Neural cell (in vitro differentiated cells): Measurements from ENCODE around the gene PHF21A. TPM values are rescaled to one million over a fixed set of nuclear protein-coding genes. Genes with fewer than 3 reads are reported as not detected.

Experiments used
- H2AFZ ChIP-seq: fragments of 200-600, 300-800 bp; sonication (generic), shearing (Covaris generic); 2 replicates; pipeline ENCODE4 v1.6.0; 2014; ENCODE audit warnings: low read depth, mild to moderate bottlenecking, antibody characterized with exemption, low read length, moderate library complexity
- H3F3A ChIP-seq: fragments of 200-600 bp; shearing (Covaris generic); 2 replicates; pipeline ENCODE4 v1.6.1; 2016; ENCODE audit warnings: mild to moderate bottlenecking, moderate library complexity, mixed read lengths, antibody characterized with exemption, low read length; ENCODE audit not compliant: insufficient read depth, poor library complexity, severe bottlenecking
- H3K27ac ChIP-seq: fragments of 200-600, 300-800 bp; sonication (generic), shearing (Covaris generic); 2 replicates; pipeline ENCODE4 v1.5.1; 2014; ENCODE audit warnings: mild to moderate bottlenecking, low read length, moderate library complexity
- H3K27me3 ChIP-seq: fragments of 300-800, 200-600 bp; sonication (generic), shearing (Covaris generic); 2 replicates; pipeline ENCODE4 v1.6.0; 2014; ENCODE audit warnings: mild to moderate bottlenecking, low read depth, low read length, moderate library complexity; ENCODE audit not compliant: insufficient read depth
- H3K36me3 ChIP-seq: fragments of 300-800, 200-600 bp; sonication (generic), shearing (Covaris generic); 2 replicates; pipeline ENCODE4 v1.5.1; 2014; ENCODE audit warnings: mild to moderate bottlenecking, antibody characterized with exemption, low read length, moderate library complexity; ENCODE audit not compliant: insufficient read depth
- H3K4me2 ChIP-seq: fragments of 300-800, 200-600 bp; sonication (generic), shearing (Covaris generic); 2 replicates; pipeline ENCODE4 v1.6.0; 2014; ENCODE audit warnings: mild to moderate bottlenecking, low read length
- H3K4me3 ChIP-seq: fragments of 300-800, 200-600 bp; sonication (generic), shearing (Covaris generic); 2 replicates; pipeline ENCODE4 v1.5.1; 2014; ENCODE audit warnings: mild to moderate bottlenecking, low read length, moderate library complexity
- H3K79me2 ChIP-seq: fragments of 200-600 bp; shearing (Covaris generic); replicated peaks from 2 replicates; pipeline ENCODE4 v1.6.0; 2014; ENCODE audit warnings: mild to moderate bottlenecking, low read length, moderate library complexity; ENCODE audit not compliant: insufficient read depth
- H3K9ac ChIP-seq: fragments of 300-800, 200-600 bp; sonication (generic), shearing (Covaris generic); 2 replicates; pipeline ENCODE4 v1.6.1; 2016; ENCODE audit warnings: mild to moderate bottlenecking, low read length, mixed read lengths
- H3K9me2 ChIP-seq: fragments of 200-600 bp; shearing (Covaris generic); 2 replicates; pipeline ENCODE4 v1.6.1; 2016; ENCODE audit warnings: mild to moderate bottlenecking, low read length, mixed read lengths; ENCODE audit not compliant: insufficient read depth
- H3K9me3 ChIP-seq: fragments of 200-600, 300-800 bp; sonication (generic), shearing (Covaris generic); 2 replicates; pipeline ENCODE4 v1.6.1; 2016; ENCODE audit warnings: mild to moderate bottlenecking, mixed run types, low read length, moderate library complexity, mixed read lengths
- H4K20me1 ChIP-seq: fragments of 200-600 bp; shearing (Covaris generic); 2 replicates; pipeline ENCODE4 v1.6.1; 2016; ENCODE audit warnings: mild to moderate bottlenecking, mixed run types; ENCODE audit not compliant: insufficient read depth
- CTCF ChIP-seq: fragments of 450-650 bp; IDR thresholded peaks from 2 replicates; pipeline ENCODE4 v1.5.1; 2014; ENCODE audit warnings: antibody characterized with exemption, mild to moderate bottlenecking, moderate library complexity; ENCODE audit not compliant: poor library complexity, severe bottlenecking
- EP300 ChIP-seq: fragments of 450-650 bp; conservative IDR thresholded peaks from 2 replicates; pipeline ENCODE4 v1.6.1; 2014; ENCODE audit warnings: antibody characterized with exemption, mild to moderate bottlenecking, moderate library complexity; ENCODE audit not compliant: poor library complexity, severe bottlenecking
- EZH2 ChIP-seq: fragments of 200-600, 300-800 bp; shearing (Covaris generic), sonication (generic); IDR thresholded peaks from 2 replicates; pipeline ENCODE4 v1.6.1; 2014; ENCODE audit warnings: antibody characterized with exemption, low read length, borderline replicate concordance, mild to moderate bottlenecking; ENCODE audit not compliant: insufficient read depth, poor library complexity, severe bottlenecking
- MXI1 ChIP-seq: fragments of 450-650 bp; conservative IDR thresholded peaks from 2 replicates; pipeline ENCODE4 v1.6.1; 2014; ENCODE audit warnings: antibody characterized with exemption, mild to moderate bottlenecking; ENCODE audit not compliant: poor library complexity, severe bottlenecking
- POLR2AphosphoS5 ChIP-seq: IDR thresholded peaks from 2 replicates; pipeline ENCODE4 v1.6.1; 2012
- RAD21 ChIP-seq: fragments of 450-650 bp; conservative IDR thresholded peaks from 2 replicates; pipeline ENCODE4 v1.6.1; 2014; ENCODE audit warnings: antibody characterized with exemption, mild to moderate bottlenecking, moderate library complexity
- SMC3 ChIP-seq: fragments of 450-650 bp; conservative IDR thresholded peaks from 2 replicates; pipeline ENCODE4 v1.6.1; 2014; ENCODE audit warnings: antibody characterized with exemption, mild to moderate bottlenecking, moderate library complexity; ENCODE audit not compliant: poor library complexity
- TAF1 ChIP-seq: IDR thresholded peaks from 2 replicates; pipeline ENCODE4 v1.6.1; 2012; ENCODE audit warnings: low read depth
- polyA plus RNA-seq: library from polyadenylated mRNA; depleted of rRNA; stranded (reverse); fragments of >200 nt; gene quantifications from 2 replicates; pipeline ENCODE4 v1.2.3, GENCODE V29; 2014
- TF ChIP-seq, protein P1 (sequence below): IDR thresholded peaks from 2 replicates; pipeline ENCODE4 v1.6.1; 2012; ENCODE audit warnings: borderline replicate concordance

Gene PHF21A
- polyA plus RNA-seq, 1 donor from 2014 or later = 31.7 TPM

DNA sequence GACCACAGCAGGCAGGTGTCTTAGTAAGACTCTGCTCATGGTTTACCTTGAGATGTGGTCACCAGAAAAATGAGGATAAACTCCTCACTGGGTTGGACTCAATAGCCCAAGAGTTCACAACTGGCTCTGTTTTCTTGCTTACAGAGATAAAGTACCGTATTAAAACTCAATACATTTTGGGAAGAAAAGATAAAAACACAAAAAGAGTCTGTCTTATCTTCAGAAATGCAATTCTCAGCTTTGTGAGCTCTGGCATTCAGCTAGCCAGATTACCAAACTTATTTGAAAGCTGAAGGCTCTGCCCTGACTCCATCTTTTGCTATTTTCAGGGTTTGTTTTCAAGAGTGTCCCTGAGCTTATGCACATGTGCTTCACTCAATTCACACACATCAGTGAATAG lies 75.4 kb downstream of the PHF21A start:
- TF ChIP-seq RAD21 (no peak), MXI1 (no peak), SMC3 (no peak), TAF1 (no peak), EZH2 (no peak), POLR2AphosphoS5 (no peak), EP300 (no peak), CTCF (no peak)
- TF ChIP-seq, protein P1, sequence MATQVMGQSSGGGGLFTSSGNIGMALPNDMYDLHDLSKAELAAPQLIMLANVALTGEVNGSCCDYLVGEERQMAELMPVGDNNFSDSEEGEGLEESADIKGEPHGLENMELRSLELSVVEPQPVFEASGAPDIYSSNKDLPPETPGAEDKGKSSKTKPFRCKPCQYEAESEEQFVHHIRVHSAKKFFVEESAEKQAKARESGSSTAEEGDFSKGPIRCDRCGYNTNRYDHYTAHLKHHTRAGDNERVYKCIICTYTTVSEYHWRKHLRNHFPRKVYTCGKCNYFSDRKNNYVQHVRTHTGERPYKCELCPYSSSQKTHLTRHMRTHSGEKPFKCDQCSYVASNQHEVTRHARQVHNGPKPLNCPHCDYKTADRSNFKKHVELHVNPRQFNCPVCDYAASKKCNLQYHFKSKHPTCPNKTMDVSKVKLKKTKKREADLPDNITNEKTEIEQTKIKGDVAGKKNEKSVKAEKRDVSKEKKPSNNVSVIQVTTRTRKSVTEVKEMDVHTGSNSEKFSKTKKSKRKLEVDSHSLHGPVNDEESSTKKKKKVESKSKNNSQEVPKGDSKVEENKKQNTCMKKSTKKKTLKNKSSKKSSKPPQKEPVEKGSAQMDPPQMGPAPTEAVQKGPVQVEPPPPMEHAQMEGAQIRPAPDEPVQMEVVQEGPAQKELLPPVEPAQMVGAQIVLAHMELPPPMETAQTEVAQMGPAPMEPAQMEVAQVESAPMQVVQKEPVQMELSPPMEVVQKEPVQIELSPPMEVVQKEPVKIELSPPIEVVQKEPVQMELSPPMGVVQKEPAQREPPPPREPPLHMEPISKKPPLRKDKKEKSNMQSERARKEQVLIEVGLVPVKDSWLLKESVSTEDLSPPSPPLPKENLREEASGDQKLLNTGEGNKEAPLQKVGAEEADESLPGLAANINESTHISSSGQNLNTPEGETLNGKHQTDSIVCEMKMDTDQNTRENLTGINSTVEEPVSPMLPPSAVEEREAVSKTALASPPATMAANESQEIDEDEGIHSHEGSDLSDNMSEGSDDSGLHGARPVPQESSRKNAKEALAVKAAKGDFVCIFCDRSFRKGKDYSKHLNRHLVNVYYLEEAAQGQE = no peak
- Histone ChIP-seq H3K4me3 (no peak overlapping the region), H3K9me2 (no peaks in the 10 kb centered on the region), H3F3A (no peaks in the 10 kb centered on the region), H2AFZ (no peak overlapping the region), H3K4me2 (no peak overlapping the region), H3K9me3 (no peaks in the 10 kb centered on the region), H3K36me3 (peaks cover 3% of the 10 kb centered on the region), H3K9ac (no peak overlapping the region), H3K27ac (no peak overlapping the region), H3K27me3 (no peaks in the 10 kb centered on the region), H3K79me2 (peaks cover 5% of the 10 kb centered on the region), H4K20me1 (no peaks in the 10 kb centered on the region)

DNA sequence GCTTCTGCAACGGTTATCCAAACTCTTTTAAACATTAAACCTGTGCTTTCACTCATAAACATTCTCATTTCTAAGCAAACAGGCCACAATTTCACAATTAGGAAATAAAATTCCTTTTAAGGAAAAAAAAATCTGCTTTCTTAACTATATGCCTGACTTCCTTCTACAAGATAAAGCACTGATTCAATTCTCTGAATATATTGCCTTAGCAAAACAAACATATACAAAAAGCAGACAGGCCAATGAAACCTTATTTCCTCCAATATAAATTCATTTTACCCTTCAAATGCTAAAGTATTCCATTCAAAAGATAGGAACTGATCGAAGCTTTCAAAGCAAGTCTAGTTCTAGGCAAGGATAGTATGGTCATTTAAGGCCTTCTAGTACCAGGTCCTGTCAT lies 76.7 kb downstream of the PHF21A start:
- no peak for TF ChIP-seq EZH2
- Histone ChIP-seq H3K79me2 (peaks cover 5% of the 10 kb centered on the region), H2AFZ (no peak overlapping the region), H3K9me2 (no peaks in the 10 kb centered on the region), H3K27ac (no peak overlapping the region), H4K20me1 (no peaks in the 10 kb centered on the region), H3K9me3 (no peaks in the 10 kb centered on the region), H3K36me3 (peaks cover 3% of the 10 kb centered on the region), H3K4me2 (no peak overlapping the region), H3K9ac (no peak overlapping the region), H3K27me3 (no peaks in the 10 kb centered on the region), H3K4me3 (no peak overlapping the region), H3F3A (no peaks in the 10 kb centered on the region)

DNA sequence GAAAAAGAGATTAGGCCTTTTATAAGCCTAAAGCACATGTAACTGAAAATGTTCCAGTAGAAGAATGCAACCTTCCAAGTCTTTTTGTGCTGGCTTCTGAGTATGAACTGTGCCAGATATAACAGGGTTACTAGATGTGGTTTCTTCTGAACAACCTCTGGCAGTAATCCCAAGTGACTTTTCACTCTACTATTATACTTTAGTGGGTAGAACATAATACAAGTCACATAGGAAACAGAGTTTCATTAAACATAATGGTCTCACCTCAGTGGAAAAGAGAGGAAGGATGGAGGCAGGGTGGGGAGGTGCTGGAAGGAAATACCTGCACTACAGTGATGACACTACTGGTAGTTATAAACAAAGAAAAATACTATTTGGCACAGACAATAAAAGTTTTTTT lies 81.3 kb downstream of the PHF21A start:
- no peaks in the 10 kb centered on the region for H3K9me2 ChIP-seq
- no peaks in the 10 kb centered on the region for H3K27me3 ChIP-seq
- H3K4me3 ChIP-seq = no peak overlapping the region
- no peaks in the 10 kb centered on the region for H3K9me3 ChIP-seq
- H2AFZ ChIP-seq = no peak overlapping the region
- H3K9ac ChIP-seq = no peak overlapping the region
- H4K20me1 ChIP-seq = no peaks in the 10 kb centered on the region
- H3F3A ChIP-seq = no peaks in the 10 kb centered on the region
- no peaks in the 10 kb centered on the region for H3K36me3 ChIP-seq
- no peak overlapping the region for H3K4me2 ChIP-seq
- TF ChIP-seq, protein P1 = no peak
- TF ChIP-seq EZH2 (no peak), POLR2AphosphoS5 (no peak), TAF1 (no peak), CTCF (no peak), RAD21 (no peak), SMC3 (no peak), MXI1 (no peak), EP300 (no peak)
- H3K27ac ChIP-seq = no peak overlapping the region
- peaks cover 2% of the 10 kb centered on the region for H3K79me2 ChIP-seq
